Sigmoid colon (tissue), 4 donors: ENCODE results near the gene ROBO3.

ENCODE experiments used
- CTCF ChIP-seq, 4 experiments: fragments of 450-650 bp in 3 of 4; fragments of 200-600 bp in 1 of 4; IDR thresholded peaks; one replicate each; pipeline ENCODE4 v1.5.1; 2016 to 2019; ENCODE audit warnings: antibody characterized with exemption in 4 of 4, mild to moderate bottlenecking in 3 of 4, moderate library complexity in 2 of 4
- EP300 ChIP-seq, 4 donors: sonication (generic); formaldehyde crosslinking; IDR thresholded peaks; one replicate each; pipeline ENCODE4 v1.6.1; 2017; ENCODE audit warnings: antibody characterized with exemption in 4 of 4
- POLR2A ChIP-seq, 2 donors: fragments of 450-650 bp; IDR thresholded peaks; one replicate each; pipeline ENCODE4 v1.6.1; 2016; ENCODE audit warnings: antibody characterized with exemption in 2 of 2, mild to moderate bottlenecking in 2 of 2, moderate library complexity in 2 of 2
- POLR2AphosphoS5 ChIP-seq, 4 donors: sonication (generic); formaldehyde crosslinking; IDR thresholded peaks; one replicate each; pipeline ENCODE4 v1.6.1; 2017; ENCODE audit warnings: antibody characterized with exemption in 4 of 4

DNA sequence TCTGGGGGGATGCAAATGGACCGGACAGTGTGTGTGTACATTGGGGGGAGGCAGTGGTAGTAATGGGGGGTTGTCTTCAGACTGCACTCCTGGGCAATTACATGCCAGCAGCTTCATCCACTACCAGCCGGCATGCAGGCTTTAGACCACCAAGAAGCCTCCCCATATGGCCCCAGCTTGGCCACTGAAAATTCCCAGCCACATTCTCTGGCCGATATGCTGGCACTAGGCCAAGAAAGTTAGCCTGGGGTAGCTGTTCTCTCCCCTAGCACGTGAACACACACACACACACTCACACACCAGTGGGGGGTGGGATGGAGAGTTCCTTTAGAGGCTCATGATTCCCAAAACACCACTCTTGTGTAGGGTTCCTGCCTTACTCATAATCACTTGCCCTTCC is 3.6 kb upstream of the ROBO3 start:
- TF ChIP-seq CTCF (IDR thresholded peaks at IDR 0.05) (no peak), POLR2A (IDR thresholded peaks at IDR 0.05) (no peak), POLR2AphosphoS5 (IDR thresholded peaks at IDR 0.05) (no peak), EP300 (IDR thresholded peaks at IDR 0.05) (no peak)
